Testis (tissue), 2 donors: ENCODE measurements around the gene EEF2K.

Experiments used
- CTCF ChIP-seq, 3 experiments: fragments of 450-650 bp in 2 of 3; fragments of 200-600 bp in 1 of 3; sonication (generic) in 1 of 3; IDR thresholded peaks; one replicate each; pipeline ENCODE4 v1.5.1; 2016 to 2019; ENCODE audit warnings: antibody characterized with exemption in 3 of 3, mild to moderate bottlenecking in 2 of 3, moderate library complexity in 1 of 3
- POLR2A ChIP-seq: fragments of 450-650 bp; IDR thresholded peaks from one replicate; pipeline ENCODE4 v1.6.1; 2017; ENCODE audit warnings: antibody characterized with exemption, mild to moderate bottlenecking, moderate library complexity

GRCh38 chr16:22162656-22163009 is 43.4 kb upstream of the EEF2K start:
- TF ChIP-seq POLR2A: no peak
- no peak for TF ChIP-seq CTCF (IDR thresholded peaks at IDR 0.05)
